Kidney epithelial cell (primary cell): ENCODE measurements around the gene ELOVL5. TPM values are rescaled to one million over a fixed set of nuclear protein-coding genes. Genes with fewer than 3 reads are reported as not detected.

Experiments used
- DNase-seq: peaks from one replicate; pipeline ENCODE4 v3.0.0-alpha.2; 2010; ENCODE audit warnings: low read depth
- H3K27me3 ChIP-seq: 2 replicates; pipeline ENCODE4 v1.6.0; 2011; ENCODE audit warnings: low read length; ENCODE audit not compliant: control insufficient read depth, insufficient read depth
- H3K36me3 ChIP-seq: 2 replicates; pipeline ENCODE4 v1.5.1; 2011; ENCODE audit warnings: low read length; ENCODE audit not compliant: control insufficient read depth, insufficient read depth
- H3K4me3 ChIP-seq: 2 replicates; pipeline ENCODE4 v1.5.1; 2011; ENCODE audit warnings: low read depth, mild to moderate bottlenecking, control low read depth, low read length
- total RNA-seq: library from RNA; depleted of rRNA; stranded (reverse); fragments of >200 nt; gene quantifications from 2 replicates; pipeline ENCODE4 v1.2.3, GENCODE V29; 2015
- TF ChIP-seq, protein P1 (sequence below): IDR thresholded peaks from 2 replicates; pipeline ENCODE4 v1.5.1; 2011; ENCODE audit warnings: mild to moderate bottlenecking, moderate library complexity, low read length, control low read depth, inconsistent platforms; ENCODE audit not compliant: insufficient read depth, poor library complexity, severe bottlenecking

ELOVL5 gene
- total RNA-seq, 1 donor from 2014 or later = 63.6 TPM

DNA sequence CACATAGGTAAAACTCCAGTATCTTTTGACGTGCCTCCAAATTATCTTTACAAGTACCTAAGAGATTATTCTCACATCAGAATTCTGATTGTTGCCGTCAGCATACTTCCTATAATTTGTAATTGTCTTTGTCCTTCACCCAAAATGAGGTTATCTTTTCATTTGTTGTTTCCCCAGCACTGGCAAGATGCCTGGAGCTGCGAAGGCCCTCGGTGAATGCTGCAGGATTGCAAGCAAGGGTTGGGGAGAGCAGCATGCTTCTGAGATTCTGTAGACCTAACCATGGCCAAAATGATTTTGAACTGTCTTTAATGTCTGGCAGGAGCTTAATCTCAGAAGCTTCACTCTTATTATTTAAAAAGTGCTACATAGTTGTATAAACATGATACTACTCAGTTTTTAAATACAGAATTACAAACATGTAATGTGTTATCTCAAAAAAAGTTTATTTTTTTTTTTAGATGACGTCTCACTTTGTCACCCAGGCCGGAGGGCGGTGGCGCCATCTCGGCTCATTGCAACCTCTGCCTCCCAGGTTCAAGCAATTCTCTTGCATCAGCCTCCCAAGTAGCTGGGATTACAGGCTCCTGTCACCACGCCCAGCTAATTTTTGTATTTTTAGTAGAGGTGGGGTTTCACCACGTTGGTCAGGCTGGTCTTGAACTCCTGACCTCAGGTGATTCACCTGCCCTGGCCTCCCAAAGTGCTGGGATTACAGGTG is 88.7 kb downstream of the ELOVL5 start:
- no peaks in the 10 kb centered on the region for H3K36me3 ChIP-seq
- TF ChIP-seq, protein P1, sequence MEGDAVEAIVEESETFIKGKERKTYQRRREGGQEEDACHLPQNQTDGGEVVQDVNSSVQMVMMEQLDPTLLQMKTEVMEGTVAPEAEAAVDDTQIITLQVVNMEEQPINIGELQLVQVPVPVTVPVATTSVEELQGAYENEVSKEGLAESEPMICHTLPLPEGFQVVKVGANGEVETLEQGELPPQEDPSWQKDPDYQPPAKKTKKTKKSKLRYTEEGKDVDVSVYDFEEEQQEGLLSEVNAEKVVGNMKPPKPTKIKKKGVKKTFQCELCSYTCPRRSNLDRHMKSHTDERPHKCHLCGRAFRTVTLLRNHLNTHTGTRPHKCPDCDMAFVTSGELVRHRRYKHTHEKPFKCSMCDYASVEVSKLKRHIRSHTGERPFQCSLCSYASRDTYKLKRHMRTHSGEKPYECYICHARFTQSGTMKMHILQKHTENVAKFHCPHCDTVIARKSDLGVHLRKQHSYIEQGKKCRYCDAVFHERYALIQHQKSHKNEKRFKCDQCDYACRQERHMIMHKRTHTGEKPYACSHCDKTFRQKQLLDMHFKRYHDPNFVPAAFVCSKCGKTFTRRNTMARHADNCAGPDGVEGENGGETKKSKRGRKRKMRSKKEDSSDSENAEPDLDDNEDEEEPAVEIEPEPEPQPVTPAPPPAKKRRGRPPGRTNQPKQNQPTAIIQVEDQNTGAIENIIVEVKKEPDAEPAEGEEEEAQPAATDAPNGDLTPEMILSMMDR = no peak

DNA sequence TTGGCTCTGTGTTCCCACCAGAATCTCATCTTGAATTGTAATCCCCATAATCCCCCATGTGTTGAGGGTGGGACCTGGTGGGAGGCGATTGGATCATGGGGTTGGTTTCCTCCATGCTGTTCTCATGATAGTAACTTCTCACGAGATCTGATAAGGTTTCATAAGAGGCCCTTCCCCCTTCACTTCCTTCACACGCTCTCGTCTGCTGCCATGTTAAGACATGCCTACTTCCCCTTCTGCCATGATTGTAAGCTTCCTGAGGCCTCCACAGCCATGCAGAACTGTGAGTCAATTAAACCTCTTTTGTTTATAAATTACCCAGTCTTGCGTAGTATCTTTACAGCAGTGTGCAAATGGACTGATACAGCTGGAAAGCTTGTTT is 90.0 kb downstream of the ELOVL5 start:
- H3K36me3 ChIP-seq = no peaks in the 10 kb centered on the region
- DNase-seq = no peak
- H3K4me3 ChIP-seq = no peak overlapping the region
- TF ChIP-seq, protein P1 = no peak
- no peaks in the 10 kb centered on the region for H3K27me3 ChIP-seq

More for the DNA sequence above, 88.7 kb downstream of the ELOVL5 start:
- H3K27me3 ChIP-seq = no peaks in the 10 kb centered on the region
- H3K4me3 ChIP-seq = no peak overlapping the region
- no peak for DNase-seq

DNA sequence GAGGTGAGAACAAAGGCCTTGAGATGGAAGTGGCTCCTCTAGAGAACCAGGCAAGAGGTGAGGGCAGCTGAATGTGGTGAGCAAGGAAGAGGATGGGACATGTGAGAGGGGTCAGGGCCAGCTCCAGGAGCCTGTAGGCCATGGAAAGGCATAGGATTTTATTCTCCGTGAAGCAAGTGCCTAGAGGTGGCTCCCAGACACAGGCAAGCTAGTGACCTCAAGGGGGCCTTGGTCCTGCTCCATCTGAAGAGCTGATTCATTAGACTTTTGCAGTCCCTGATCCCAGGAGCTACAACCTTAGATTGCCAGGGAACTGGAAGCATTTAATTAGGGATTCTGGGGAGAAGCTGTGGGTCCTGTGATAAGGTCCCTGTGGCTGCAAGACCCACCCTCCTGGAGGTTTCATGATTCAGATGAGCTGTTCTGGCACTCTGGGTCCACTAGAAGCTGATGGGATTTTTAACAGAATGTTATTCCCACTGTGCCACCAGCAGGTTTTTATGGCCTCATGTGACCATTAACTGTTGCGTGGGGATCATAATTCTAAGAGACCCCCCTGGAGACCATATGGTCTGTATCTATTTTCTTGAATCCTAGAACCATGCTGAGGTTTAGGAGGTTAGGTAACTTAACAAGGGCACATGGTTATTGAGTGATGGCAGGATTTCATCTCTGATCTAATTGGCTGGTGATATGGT is 90.5 kb downstream of the ELOVL5 start:
- Histone ChIP-seq H3K27me3 (no peaks in the 10 kb centered on the region), H3K4me3 (no peak overlapping the region), H3K36me3 (no peaks in the 10 kb centered on the region)
- TF ChIP-seq, protein P1 = no peak
- no peak for DNase-seq

DNA sequence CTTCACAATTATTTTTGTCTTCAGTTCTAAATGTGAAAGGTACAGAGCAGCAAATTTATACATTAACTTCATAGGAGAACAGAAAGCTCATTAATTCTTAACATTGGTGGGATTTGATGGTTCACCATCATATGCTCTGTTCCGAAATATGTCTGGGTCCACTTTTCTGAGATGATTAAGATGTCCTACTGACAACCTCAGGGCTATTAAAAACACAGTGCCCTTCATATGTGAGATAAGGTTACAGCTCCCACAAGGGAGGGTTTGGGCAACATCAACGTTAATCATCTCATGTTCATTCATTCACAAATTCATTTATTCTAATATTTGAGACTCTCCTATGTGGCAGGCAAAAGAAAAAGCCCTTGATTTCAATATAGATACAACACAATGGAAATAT is 91.2 kb downstream of the ELOVL5 start:
- H3K36me3 ChIP-seq = no peaks in the 10 kb centered on the region
- no peak for DNase-seq
- TF ChIP-seq, protein P1 = no peak
- H3K4me3 ChIP-seq = no peak overlapping the region
- no peaks in the 10 kb centered on the region for H3K27me3 ChIP-seq

DNA sequence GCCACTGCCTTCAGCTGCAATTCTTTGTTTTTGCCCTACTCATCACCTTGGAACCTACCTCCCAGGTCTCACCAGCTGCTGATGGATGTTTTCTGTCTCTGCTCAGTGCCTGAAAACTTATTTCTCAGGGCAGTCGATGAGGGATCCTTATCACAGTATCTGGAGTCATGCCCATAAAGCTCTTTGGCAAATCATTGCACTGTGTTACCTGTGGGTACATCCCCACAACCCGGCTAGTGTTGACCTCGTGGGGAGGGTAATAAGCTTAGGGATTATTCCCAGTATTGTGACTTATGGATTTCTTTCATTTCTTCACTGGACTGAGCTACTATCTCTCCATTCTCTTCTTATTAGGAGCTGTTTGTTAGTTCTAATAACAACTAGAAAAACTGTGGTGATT is 91.7 kb downstream of the ELOVL5 start:
- DNase-seq = no peak
- no peak overlapping the region for H3K4me3 ChIP-seq

More for the DNA sequence above, 91.7 kb downstream of the ELOVL5 start:
- TF ChIP-seq, protein P1 = no peak
- Histone ChIP-seq H3K36me3 (no peaks in the 10 kb centered on the region), H3K27me3 (no peaks in the 10 kb centered on the region)
